Neural cell (in vitro differentiated cells): ENCODE measurements around the gene AP2B1. TPM values are rescaled to one million over a fixed set of nuclear protein-coding genes. Genes with fewer than 3 reads are reported as not detected.

Source experiments
- H2AFZ ChIP-seq: fragments of 200-600, 300-800 bp; sonication (generic), shearing (Covaris generic); 2 replicates; pipeline ENCODE4 v1.6.0; 2014; ENCODE audit warnings: low read depth, mild to moderate bottlenecking, antibody characterized with exemption, low read length, moderate library complexity
- H3F3A ChIP-seq: fragments of 200-600 bp; shearing (Covaris generic); 2 replicates; pipeline ENCODE4 v1.6.1; 2016; ENCODE audit warnings: mild to moderate bottlenecking, moderate library complexity, mixed read lengths, antibody characterized with exemption, low read length; ENCODE audit not compliant: insufficient read depth, poor library complexity, severe bottlenecking
- H3K27ac ChIP-seq: fragments of 200-600, 300-800 bp; sonication (generic), shearing (Covaris generic); 2 replicates; pipeline ENCODE4 v1.5.1; 2014; ENCODE audit warnings: mild to moderate bottlenecking, low read length, moderate library complexity
- H3K27me3 ChIP-seq: fragments of 300-800, 200-600 bp; sonication (generic), shearing (Covaris generic); 2 replicates; pipeline ENCODE4 v1.6.0; 2014; ENCODE audit warnings: mild to moderate bottlenecking, low read depth, low read length, moderate library complexity; ENCODE audit not compliant: insufficient read depth
- H3K36me3 ChIP-seq: fragments of 300-800, 200-600 bp; sonication (generic), shearing (Covaris generic); 2 replicates; pipeline ENCODE4 v1.5.1; 2014; ENCODE audit warnings: mild to moderate bottlenecking, antibody characterized with exemption, low read length, moderate library complexity; ENCODE audit not compliant: insufficient read depth
- H3K4me2 ChIP-seq: fragments of 300-800, 200-600 bp; sonication (generic), shearing (Covaris generic); 2 replicates; pipeline ENCODE4 v1.6.0; 2014; ENCODE audit warnings: mild to moderate bottlenecking, low read length
- H3K4me3 ChIP-seq: fragments of 300-800, 200-600 bp; sonication (generic), shearing (Covaris generic); 2 replicates; pipeline ENCODE4 v1.5.1; 2014; ENCODE audit warnings: mild to moderate bottlenecking, low read length, moderate library complexity
- H3K79me2 ChIP-seq: fragments of 200-600 bp; shearing (Covaris generic); replicated peaks from 2 replicates; pipeline ENCODE4 v1.6.0; 2014; ENCODE audit warnings: mild to moderate bottlenecking, low read length, moderate library complexity; ENCODE audit not compliant: insufficient read depth
- H3K9ac ChIP-seq: fragments of 300-800, 200-600 bp; sonication (generic), shearing (Covaris generic); 2 replicates; pipeline ENCODE4 v1.6.1; 2016; ENCODE audit warnings: mild to moderate bottlenecking, low read length, mixed read lengths
- H3K9me2 ChIP-seq: fragments of 200-600 bp; shearing (Covaris generic); 2 replicates; pipeline ENCODE4 v1.6.1; 2016; ENCODE audit warnings: mild to moderate bottlenecking, low read length, mixed read lengths; ENCODE audit not compliant: insufficient read depth
- H3K9me3 ChIP-seq: fragments of 200-600, 300-800 bp; sonication (generic), shearing (Covaris generic); 2 replicates; pipeline ENCODE4 v1.6.1; 2016; ENCODE audit warnings: mild to moderate bottlenecking, mixed run types, low read length, moderate library complexity, mixed read lengths
- H4K20me1 ChIP-seq: fragments of 200-600 bp; shearing (Covaris generic); 2 replicates; pipeline ENCODE4 v1.6.1; 2016; ENCODE audit warnings: mild to moderate bottlenecking, mixed run types; ENCODE audit not compliant: insufficient read depth
- CTCF ChIP-seq: fragments of 450-650 bp; IDR thresholded peaks from 2 replicates; pipeline ENCODE4 v1.5.1; 2014; ENCODE audit warnings: antibody characterized with exemption, mild to moderate bottlenecking, moderate library complexity; ENCODE audit not compliant: poor library complexity, severe bottlenecking
- EP300 ChIP-seq: fragments of 450-650 bp; conservative IDR thresholded peaks from 2 replicates; pipeline ENCODE4 v1.6.1; 2014; ENCODE audit warnings: antibody characterized with exemption, mild to moderate bottlenecking, moderate library complexity; ENCODE audit not compliant: poor library complexity, severe bottlenecking
- EZH2 ChIP-seq: fragments of 200-600, 300-800 bp; shearing (Covaris generic), sonication (generic); IDR thresholded peaks from 2 replicates; pipeline ENCODE4 v1.6.1; 2014; ENCODE audit warnings: antibody characterized with exemption, low read length, borderline replicate concordance, mild to moderate bottlenecking; ENCODE audit not compliant: insufficient read depth, poor library complexity, severe bottlenecking
- MXI1 ChIP-seq: fragments of 450-650 bp; conservative IDR thresholded peaks from 2 replicates; pipeline ENCODE4 v1.6.1; 2014; ENCODE audit warnings: antibody characterized with exemption, mild to moderate bottlenecking; ENCODE audit not compliant: poor library complexity, severe bottlenecking
- POLR2AphosphoS5 ChIP-seq: IDR thresholded peaks from 2 replicates; pipeline ENCODE4 v1.6.1; 2012
- RAD21 ChIP-seq: fragments of 450-650 bp; conservative IDR thresholded peaks from 2 replicates; pipeline ENCODE4 v1.6.1; 2014; ENCODE audit warnings: antibody characterized with exemption, mild to moderate bottlenecking, moderate library complexity
- REST ChIP-seq: IDR thresholded peaks from 2 replicates; pipeline ENCODE4 v1.6.1; 2012; ENCODE audit warnings: borderline replicate concordance
- SMC3 ChIP-seq: fragments of 450-650 bp; conservative IDR thresholded peaks from 2 replicates; pipeline ENCODE4 v1.6.1; 2014; ENCODE audit warnings: antibody characterized with exemption, mild to moderate bottlenecking, moderate library complexity; ENCODE audit not compliant: poor library complexity
- TAF1 ChIP-seq: IDR thresholded peaks from 2 replicates; pipeline ENCODE4 v1.6.1; 2012; ENCODE audit warnings: low read depth
- polyA plus RNA-seq: library from polyadenylated mRNA; depleted of rRNA; stranded (reverse); fragments of >200 nt; gene quantifications from 2 replicates; pipeline ENCODE4 v1.2.3, GENCODE V29; 2014

The AP2B1 gene
- polyA plus RNA-seq, 1 donor from 2014 or later: 59.5 TPM

- H3K79me2 ChIP-seq: peaks cover 37% of the 10 kb centered on the region
- peaks cover 4% of the 10 kb centered on the region for H3F3A ChIP-seq
- H3K9ac ChIP-seq: peak overlapping the region; percentile 97
- H3K27ac ChIP-seq: peak overlapping the region; percentile 98
- H2AFZ ChIP-seq: peak overlapping the region; percentile 60
- TF ChIP-seq MXI1 (no peak), SMC3 (no peak), POLR2AphosphoS5 (no peak), EZH2 (no peak), TAF1 (no peak), RAD21 (no peak), REST (no peak), CTCF (no peak), EP300 (no peak)
- peak overlapping the region; percentile 85 for H3K4me3 ChIP-seq
- H4K20me1 ChIP-seq: no peaks in the 10 kb centered on the region
- H3K36me3 ChIP-seq: no peaks in the 10 kb centered on the region
- no peaks in the 10 kb centered on the region for H3K27me3 ChIP-seq
- H3K9me3 ChIP-seq: no peaks in the 10 kb centered on the region
- no peaks in the 10 kb centered on the region for H3K9me2 ChIP-seq
- peak overlapping the region; percentile 56 for H3K4me2 ChIP-seq
These were observed 501 bp upstream of the AP2B1 start for GRCh38 chr17:35586569-35587073.

- no peaks in the 10 kb centered on the region for H3K27me3 ChIP-seq
These were observed 1.2 kb downstream of the AP2B1 start for GRCh38 chr17:35588196-35588920.

More at GRCh38 chr17:35588196-35588920, 1.2 kb downstream of the AP2B1 start:
- no peaks in the 10 kb centered on the region for H3K9me2 ChIP-seq
- no peaks in the 10 kb centered on the region for H4K20me1 ChIP-seq
- H3K9me3 ChIP-seq: no peaks in the 10 kb centered on the region
- no peaks in the 10 kb centered on the region for H3K36me3 ChIP-seq
- H3K4me2 ChIP-seq: peak overlapping the region; percentile 95
- no peak for TF ChIP-seq SMC3
- no peak for TF ChIP-seq TAF1
- TF ChIP-seq MXI1: no peak
- no peak for TF ChIP-seq CTCF
- no peak for TF ChIP-seq RAD21
- TF ChIP-seq EP300: no peak
- TF ChIP-seq REST: no peak
- no peak for TF ChIP-seq POLR2AphosphoS5
- no peak for TF ChIP-seq EZH2
- H3K79me2 ChIP-seq: peaks cover 51% of the 10 kb centered on the region
- H3K9ac ChIP-seq: peak overlapping the region; percentile 97
- peak overlapping the region; percentile 98 for H3K27ac ChIP-seq
- peaks cover 4% of the 10 kb centered on the region for H3F3A ChIP-seq
- H3K4me3 ChIP-seq: peak overlapping the region; percentile 85
- H2AFZ ChIP-seq: peak overlapping the region; percentile 60
